ENCODE data around the gene ANKHD1. TPM values are rescaled to one million over a fixed set of nuclear protein-coding genes. Genes with fewer than 3 reads are reported as not detected.

Gene ANKHD1
- total RNA-seq, 1 experiment from 2014 or later, result 109 TPM

- POLR2A ChIA-PET (ENCODE audit: unreplicated experiment), result no interaction called here
Observed at GRCh38 chr5:140372971-140373487, 28.6 kb upstream of the ANKHD1 start.

DNA sequence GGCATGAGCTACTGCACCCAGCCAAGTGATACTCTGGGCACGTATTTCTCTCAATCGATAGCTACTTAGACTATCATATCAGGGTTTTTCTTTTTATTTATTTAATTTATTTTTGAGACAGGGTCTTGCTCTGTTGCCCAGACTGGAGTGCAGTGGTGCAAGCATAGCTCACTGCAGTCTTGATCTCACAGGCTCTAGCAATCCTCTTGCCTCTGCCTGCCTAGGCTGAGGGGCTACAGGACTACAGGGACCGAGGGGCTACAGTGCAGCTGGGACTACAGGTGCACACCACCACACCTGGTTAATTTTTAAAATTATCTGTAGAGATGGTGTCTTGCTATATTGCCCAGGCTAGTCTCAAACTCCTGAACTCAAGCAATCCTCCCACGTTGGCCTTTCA, 20.3 kb upstream of the ANKHD1 start:
- Histone ChIP-seq H3K9me2 (ENCODE audit: insufficient read depth) (no peaks in the 10 kb centered on the region), H3K27ac (no peak overlapping the region), H3K4me3 (no peak overlapping the region), H3K36me3 (ENCODE audit: low read depth) (no peaks in the 10 kb centered on the region), H3K4me1 (replicated peaks; ENCODE audit: insufficient read depth) (no peaks in the 10 kb centered on the region), H3K27me3 (ENCODE audit: insufficient read depth, low read depth) (no peaks in the 10 kb centered on the region), H4K20me1 (ENCODE audit: insufficient read depth) (no peaks in the 10 kb centered on the region), H3F3A (ENCODE audit: insufficient read depth, low read depth) (no peaks in the 10 kb centered on the region), H3K9me3 (ENCODE audit: insufficient read depth, low read depth) (no peaks in the 10 kb centered on the region), H3K79me2 (ENCODE audit: low read depth) (no peaks in the 10 kb centered on the region), H3K4me2 (no peak overlapping the region), H2AFZ (no peak overlapping the region)
- ChIA-PET POLR2A (ENCODE audit: unreplicated experiment) (no interaction called here), CTCF (interaction anchor here (0.9 kb wide), 1 partner anchor 38 kb away, joined by 3 read pairs; no protein-coding TSS in a partner anchor)
- no TSS peak for BruUV-seq (replicated peaks)
- TF ChIP-seq CTCF (conservative IDR thresholded peaks at IDR 0.05) (no peak), EZH2 (IDR thresholded peaks at IDR 0.05; ENCODE audit: low read depth) (no peak)
- intact Hi-C loops (cut with micrococcal nuclease; ENCODE audit: unreplicated experiment), result no loop called here
- DNase-seq, result no peak

More at GRCh38 chr5:140372971-140373487, 28.6 kb upstream of the ANKHD1 start:
- H3K27me3 ChIP-seq (ENCODE audit: insufficient read depth, low read depth), result no peaks in the 10 kb centered on the region
- CTCF ChIA-PET, result interaction anchor here (0.6 to 1.8 kb wide), 2 partner anchors 10 to 27 kb away, joined by 3 to 13 read pairs; no protein-coding TSS in a partner anchor
- no peaks in the 10 kb centered on the region for H3K36me3 ChIP-seq (ENCODE audit: low read depth)
- no peak overlapping the region for H3K4me2 ChIP-seq
- intact Hi-C loops (cut with micrococcal nuclease; ENCODE audit: unreplicated experiment), result loop anchor here (1.0 kb wide), 2 partner anchors 266 to 344 kb away; partner anchors contain the start of gene TMCO6
- H3F3A ChIP-seq (ENCODE audit: insufficient read depth, low read depth), result no peaks in the 10 kb centered on the region
- no peak overlapping the region for H2AFZ ChIP-seq
- no peaks in the 10 kb centered on the region for H3K9me2 ChIP-seq (ENCODE audit: insufficient read depth)
- H4K20me1 ChIP-seq (ENCODE audit: insufficient read depth), result no peaks in the 10 kb centered on the region
- H3K27ac ChIP-seq, result no peak overlapping the region
- no peak overlapping the region for H3K4me3 ChIP-seq
- no TSS peak for BruUV-seq (replicated peaks)
- H3K79me2 ChIP-seq (ENCODE audit: low read depth), result no peaks in the 10 kb centered on the region
- peak; percentile 56 to 58 for DNase-seq
- H3K4me1 ChIP-seq (replicated peaks; ENCODE audit: insufficient read depth), result no peaks in the 10 kb centered on the region
- no peaks in the 10 kb centered on the region for H3K9me3 ChIP-seq (ENCODE audit: insufficient read depth, low read depth)
- TF ChIP-seq CTCF (conservative IDR thresholded peaks at IDR 0.05) (peak; percentile 86), EZH2 (IDR thresholded peaks at IDR 0.05; ENCODE audit: low read depth) (no peak)

- no peak for DNase-seq
- intact Hi-C loops (cut with micrococcal nuclease; ENCODE audit: unreplicated experiment), result no loop called here
- ChIA-PET CTCF (no interaction called here), POLR2A (ENCODE audit: unreplicated experiment) (no interaction called here)
- Histone ChIP-seq H3K9me2 (ENCODE audit: insufficient read depth) (no peaks in the 10 kb centered on the region), H3K36me3 (ENCODE audit: low read depth) (no peaks in the 10 kb centered on the region), H3K79me2 (ENCODE audit: low read depth) (no peaks in the 10 kb centered on the region), H3F3A (ENCODE audit: insufficient read depth, low read depth) (no peaks in the 10 kb centered on the region), H3K4me2 (no peak overlapping the region), H3K4me1 (replicated peaks; ENCODE audit: insufficient read depth) (no peaks in the 10 kb centered on the region), H2AFZ (no peak overlapping the region), H3K9me3 (ENCODE audit: insufficient read depth, low read depth) (no peaks in the 10 kb centered on the region), H4K20me1 (ENCODE audit: insufficient read depth) (no peaks in the 10 kb centered on the region), H3K27ac (no peak overlapping the region), H3K4me3 (no peak overlapping the region), H3K27me3 (ENCODE audit: insufficient read depth, low read depth) (no peaks in the 10 kb centered on the region)
- TF ChIP-seq EZH2 (IDR thresholded peaks at IDR 0.05; ENCODE audit: low read depth), result no peak
- no peak for TF ChIP-seq CTCF (conservative IDR thresholded peaks at IDR 0.05)
- no TSS peak for BruUV-seq (replicated peaks)
Observed at GRCh38 chr5:140381972-140382371, 19.7 kb upstream of the ANKHD1 start.
